COLO829 (cell line): ENCODE measurements around the gene SNAP29.
"Not testable (repeated sequence)": the region's sequence is repeated elsewhere in the genome, so short reads cannot be mapped to it uniquely, and the experiment has no call there.

ENCODE experiments used
- DNase-seq: peaks from one replicate; pipeline ENCODE4 v3.0.0; 2012; ENCODE audit warnings: low spot score

SNAP29 gene

GRCh38 chr22:20930435-20930834 is 71.6 kb downstream of the SNAP29 start:
- DNase-seq = not testable (repeated sequence)

GRCh38 chr22:20931126-20931654 is 72.4 kb downstream of the SNAP29 start:
- DNase-seq = no peak

- DNase-seq = no peak
These were observed 75.1 kb downstream of the SNAP29 start for GRCh38 chr22:20933910-20934309.

DNA sequence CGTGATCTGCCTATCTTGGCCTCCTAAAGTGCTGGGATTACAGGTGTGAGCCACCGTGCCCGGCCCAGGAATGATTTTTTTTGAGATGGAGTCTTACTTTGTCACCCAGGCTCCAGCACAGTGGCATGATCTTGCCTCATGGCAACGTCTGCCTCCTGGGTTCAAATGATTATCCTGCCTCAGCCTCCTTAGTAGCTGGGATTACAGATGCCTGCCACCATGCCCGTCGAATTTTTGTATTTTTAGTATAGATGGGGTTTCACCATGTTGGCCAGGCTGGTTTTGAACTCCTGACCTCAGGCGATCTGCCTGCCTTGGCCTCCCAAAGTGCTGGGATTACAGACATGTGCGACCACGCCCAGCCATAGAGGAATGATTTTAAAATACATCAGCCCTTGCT is 76.2 kb downstream of the SNAP29 start:
- DNase-seq = not testable (repeated sequence)

DNA sequence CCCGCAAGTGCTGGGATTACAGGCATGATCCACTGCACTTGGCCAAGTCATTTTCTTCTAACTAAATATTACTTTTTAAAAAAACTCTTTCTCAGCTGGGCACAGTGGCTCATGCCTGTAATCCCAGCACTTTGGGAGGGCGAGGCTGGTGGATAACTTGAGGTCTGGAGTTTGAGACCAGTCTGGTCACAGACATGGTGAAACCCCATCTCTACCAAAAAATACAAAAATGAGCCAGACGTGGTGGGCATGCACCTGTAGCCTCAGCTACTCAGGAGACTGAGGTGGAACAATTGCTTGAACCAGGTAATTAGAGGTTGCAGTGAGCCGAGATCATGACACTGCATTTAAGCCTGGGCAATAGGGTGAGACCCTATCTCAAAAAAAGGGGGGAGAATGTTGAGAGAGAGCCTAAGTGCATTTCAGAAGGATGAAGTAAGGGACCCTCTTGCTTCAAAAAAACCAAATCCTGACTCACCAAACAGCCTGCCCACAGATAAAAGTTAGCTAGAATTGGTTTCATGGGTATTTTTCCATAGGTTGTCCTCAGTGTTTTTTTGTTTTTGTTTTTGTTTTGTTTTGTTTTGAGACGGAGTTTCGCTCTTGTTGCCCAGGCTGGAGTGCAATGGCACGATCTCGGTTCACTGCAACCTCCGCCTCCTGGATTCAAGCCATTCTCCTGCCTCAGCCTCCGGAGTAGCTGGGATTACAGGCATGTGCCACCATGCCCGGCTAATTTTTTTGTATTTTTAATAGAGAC is 77.2 kb downstream of the SNAP29 start:
- not testable (repeated sequence) for DNase-seq

DNA sequence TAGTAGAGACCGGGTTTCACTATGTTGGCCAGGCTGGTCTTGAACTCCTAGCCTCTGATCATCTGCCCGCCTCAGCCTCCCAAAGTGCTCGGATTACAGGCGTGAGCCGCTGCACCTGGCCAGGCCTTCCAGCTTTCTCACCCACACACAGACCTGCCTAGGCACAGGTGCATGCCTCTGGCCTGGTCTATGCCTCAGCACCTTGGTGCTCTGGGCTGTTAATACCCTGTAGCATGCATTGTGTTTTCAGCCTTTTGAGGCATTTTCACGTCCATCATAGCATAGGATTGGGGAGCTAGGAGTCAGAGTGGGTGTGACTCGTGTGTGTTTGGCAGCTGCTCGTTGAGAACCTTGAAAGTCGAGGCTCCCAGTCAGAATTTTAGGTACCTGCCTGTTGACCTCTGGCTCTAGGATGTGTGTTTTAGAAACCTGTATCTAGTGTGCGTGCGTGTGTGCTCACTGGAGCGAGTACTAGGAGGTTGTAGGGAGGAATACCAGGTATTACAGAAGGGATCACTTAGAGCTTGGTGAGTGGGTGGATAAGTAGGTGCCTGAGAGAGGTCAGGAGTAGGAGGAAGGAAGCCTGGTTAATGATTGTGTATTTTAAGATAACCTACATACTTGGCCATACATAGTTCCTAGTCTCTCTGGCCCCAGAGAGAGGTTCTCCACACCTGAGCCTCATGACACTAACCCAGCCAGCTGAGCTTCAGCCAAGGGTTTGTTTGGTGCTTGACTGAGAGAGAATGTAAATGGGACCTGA is 78.4 kb downstream of the SNAP29 start:
- no peak for DNase-seq

DNA sequence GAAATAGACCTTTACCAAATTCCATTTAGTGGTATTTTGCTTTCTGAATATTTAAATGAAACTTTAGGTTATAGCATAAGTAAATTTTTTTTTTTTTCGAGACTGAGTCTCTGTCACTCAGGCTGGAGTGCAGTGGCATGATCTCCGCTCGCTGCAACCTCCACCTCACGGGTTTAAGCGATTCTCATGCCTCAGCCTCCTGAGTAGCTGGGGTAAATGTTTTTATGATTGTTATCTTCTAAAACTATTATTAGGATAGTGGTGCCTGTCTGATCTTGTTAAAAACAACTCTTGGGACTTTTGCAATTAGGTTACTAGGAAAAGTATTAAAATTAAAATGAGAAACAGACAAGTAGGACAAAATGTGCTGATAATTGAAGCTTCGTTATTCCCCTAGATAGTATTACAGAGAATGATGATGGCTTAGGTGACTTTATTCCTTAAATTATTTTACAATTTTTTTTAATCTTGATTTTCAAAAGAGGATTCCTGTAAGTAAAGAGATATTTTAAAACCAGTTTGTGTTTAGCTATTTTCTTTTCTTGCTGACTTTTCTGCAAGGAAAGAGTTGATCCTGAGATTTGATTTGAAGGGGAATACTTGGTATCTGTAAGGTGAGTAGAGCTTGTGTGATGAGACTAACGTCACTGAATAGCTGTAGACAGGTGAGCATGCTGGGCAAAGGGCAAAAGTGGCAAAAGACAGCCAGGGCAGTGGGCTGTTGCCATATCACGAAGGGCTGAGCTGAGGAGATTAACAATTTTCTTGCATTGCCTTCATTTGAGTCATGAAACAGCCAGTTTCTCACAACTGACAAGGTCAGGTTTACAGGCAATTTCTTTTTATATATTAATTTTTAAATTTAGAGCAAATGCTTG is 79.2 kb downstream of the SNAP29 start:
- DNase-seq = no peak

DNA sequence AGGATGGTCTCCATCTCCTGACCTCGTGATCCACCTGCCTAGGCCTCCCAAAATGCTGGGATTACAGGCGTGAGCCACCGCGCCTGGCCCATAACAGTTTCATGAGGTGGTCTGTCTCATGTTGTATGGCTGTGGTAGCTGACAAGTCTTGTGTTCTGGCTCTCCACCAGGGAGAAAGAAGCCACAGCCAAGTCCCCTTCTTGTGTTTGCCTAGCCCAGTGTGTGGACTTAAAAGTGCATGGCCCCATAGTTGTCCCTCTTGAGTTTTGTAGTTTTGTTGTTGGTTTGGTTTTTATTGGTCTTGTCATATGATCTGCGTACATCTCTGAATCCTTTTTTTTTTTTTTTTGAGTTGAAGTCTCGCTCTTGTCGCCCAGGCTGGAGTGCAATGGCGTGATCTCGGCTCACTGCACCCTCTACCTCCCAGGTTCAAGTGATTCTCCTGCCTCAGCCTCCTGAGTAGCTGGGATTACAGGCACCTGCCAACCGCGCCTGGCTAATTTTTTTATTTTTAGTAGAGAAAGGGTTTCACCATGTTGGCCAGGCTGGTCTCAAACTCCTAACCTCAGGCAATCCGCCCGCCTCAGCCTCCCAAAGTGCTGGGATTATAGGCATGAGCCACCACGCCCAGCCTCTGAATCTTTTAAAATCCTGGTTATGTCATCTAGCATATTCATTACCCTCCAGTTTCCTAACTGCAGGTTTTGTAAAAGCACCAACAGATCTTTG is 80.8 kb downstream of the SNAP29 start:
- DNase-seq = not testable (repeated sequence)

- DNase-seq = no peak
These were observed 81.4 kb downstream of the SNAP29 start for GRCh38 chr22:20940186-20940651.
